ENCODE measurements around the gene MAP4K5. TPM values are rescaled to one million over a fixed set of nuclear protein-coding genes. Genes with fewer than 3 reads are reported as not detected.

Gene MAP4K5
- total RNA-seq, 1 experiment from 2014 or later, result 42.8 TPM

DNA sequence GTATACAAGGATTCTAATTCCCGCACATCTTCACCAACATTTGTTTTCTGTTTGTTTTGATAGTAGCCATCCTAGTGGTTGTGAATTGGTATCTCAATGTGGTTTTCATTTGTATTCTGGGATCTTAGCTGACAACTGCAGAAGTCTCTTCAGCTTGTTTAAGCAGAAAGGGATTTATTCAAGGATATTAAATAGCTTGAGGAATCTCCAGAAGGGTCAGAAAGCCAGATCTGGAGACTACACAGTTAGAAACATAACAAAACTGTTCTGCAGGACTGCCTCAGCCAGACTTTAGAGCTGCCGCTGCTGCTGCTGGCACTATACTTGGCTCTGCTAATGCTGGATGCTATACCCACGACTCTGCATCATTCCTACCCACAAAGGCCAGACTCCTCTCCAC lies 122.3 kb downstream of the MAP4K5 start (continued):
- no peak for TF ChIP-seq ELF4 (CRISPR knock-in tag; IDR thresholded peaks at IDR 0.05; ENCODE audit: low read depth)

DNA sequence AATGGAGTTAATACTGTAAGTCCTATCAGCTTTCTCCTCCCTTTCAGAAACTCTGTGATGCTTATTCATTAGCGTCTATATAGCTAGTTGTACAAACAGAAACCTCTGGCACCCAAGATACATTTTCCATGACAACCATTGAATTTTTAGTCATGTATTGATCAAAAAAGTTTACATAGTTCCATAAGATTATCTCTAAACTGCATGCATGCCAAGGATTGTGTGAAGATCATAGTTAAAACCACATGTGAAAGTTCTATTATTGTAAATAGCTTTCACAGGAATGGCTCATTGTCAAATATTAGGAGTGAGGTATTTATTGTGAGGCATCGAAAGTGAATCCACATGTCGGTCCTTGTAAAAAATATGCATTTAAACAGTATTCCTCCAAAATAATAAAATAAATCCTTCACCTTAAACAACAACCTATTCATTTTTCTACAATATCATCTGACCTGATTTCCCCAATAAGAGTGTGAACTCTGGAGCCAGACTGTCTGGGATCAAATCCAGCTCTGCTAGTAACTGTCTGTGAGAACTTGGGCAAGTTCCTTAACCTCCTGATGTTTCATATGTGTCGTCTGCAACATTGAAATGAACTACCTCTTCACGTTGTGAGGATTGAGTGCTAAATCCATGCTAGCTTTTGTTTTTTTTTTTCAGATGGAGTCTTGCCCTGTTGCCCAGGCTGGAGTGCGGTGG lies 125.1 kb downstream of the MAP4K5 start:
- ATAC-seq, result no peak
- CTCF ChIA-PET, result interaction anchor here (1.6 kb wide), 1 partner anchor 89 kb away, joined by 4 read pairs; no protein-coding TSS in a partner anchor
- Mint-ChIP-seq H3K27ac (no peak overlapping the region), H3K4me3 (no peak overlapping the region), H3K36me3 (peaks cover under 1% of the 10 kb centered on the region), H3K9me3 (peaks cover 19% of the 10 kb centered on the region), H3K4me1 (peaks cover 19% of the 10 kb centered on the region), H3K27me3 (ENCODE audit: low read depth) (no peaks in the 10 kb centered on the region)
- DNase-seq (ENCODE audit: low spot score), result no peak
- POLR2A ChIA-PET, result no interaction called here
- TF ChIP-seq CBFB (CRISPR knock-in tag; IDR thresholded peaks at IDR 0.05; ENCODE audit: low read depth) (no peak), ZNF671 (CRISPR knock-in tag; IDR thresholded peaks at IDR 0.05) (no peak), RELA (CRISPR knock-in tag; IDR thresholded peaks at IDR 0.05; ENCODE audit: borderline replicate concordance) (no peak), ZMAT4 (CRISPR knock-in tag; IDR thresholded peaks at IDR 0.05) (no peak), ZNF121 (CRISPR knock-in tag; IDR thresholded peaks at IDR 0.05) (no peak), ZNF512 (CRISPR knock-in tag; IDR thresholded peaks at IDR 0.05; ENCODE audit: borderline replicate concordance) (no peak), ARID4B (CRISPR knock-in tag; IDR thresholded peaks at IDR 0.05; ENCODE audit: borderline replicate concordance) (no peak), OVOL2 (CRISPR knock-in tag; IDR thresholded peaks at IDR 0.05; ENCODE audit: borderline replicate concordance) (no peak), USF1 (CRISPR knock-in tag; IDR thresholded peaks at IDR 0.05) (no peak), ZNF138 (CRISPR knock-in tag; conservative IDR thresholded peaks at IDR 0.05) (no peak), GRHL2 (CRISPR knock-in tag; IDR thresholded peaks at IDR 0.05; ENCODE audit: insufficient replicate concordance, severe bottlenecking) (no peak), ZNF317 (CRISPR knock-in tag; IDR thresholded peaks at IDR 0.05; ENCODE audit: borderline replicate concordance, low read depth) (no peak)
- TF ChIP-seq, protein P1, sequence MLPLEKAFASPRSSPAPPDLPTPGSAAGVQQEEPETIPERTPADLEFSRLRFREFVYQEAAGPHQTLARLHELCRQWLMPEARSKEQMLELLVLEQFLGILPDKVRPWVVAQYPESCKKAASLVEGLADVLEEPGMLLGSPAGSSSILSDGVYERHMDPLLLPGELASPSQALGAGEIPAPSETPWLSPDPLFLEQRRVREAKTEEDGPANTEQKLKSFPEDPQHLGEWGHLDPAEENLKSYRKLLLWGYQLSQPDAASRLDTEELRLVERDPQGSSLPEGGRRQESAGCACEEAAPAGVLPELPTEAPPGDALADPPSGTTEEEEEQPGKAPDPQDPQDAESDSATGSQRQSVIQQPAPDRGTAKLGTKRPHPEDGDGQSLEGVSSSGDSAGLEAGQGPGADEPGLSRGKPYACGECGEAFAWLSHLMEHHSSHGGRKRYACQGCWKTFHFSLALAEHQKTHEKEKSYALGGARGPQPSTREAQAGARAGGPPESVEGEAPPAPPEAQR (CRISPR knock-in tag; IDR thresholded peaks at IDR 0.05), result no peak
- TF ChIP-seq, protein P2, sequence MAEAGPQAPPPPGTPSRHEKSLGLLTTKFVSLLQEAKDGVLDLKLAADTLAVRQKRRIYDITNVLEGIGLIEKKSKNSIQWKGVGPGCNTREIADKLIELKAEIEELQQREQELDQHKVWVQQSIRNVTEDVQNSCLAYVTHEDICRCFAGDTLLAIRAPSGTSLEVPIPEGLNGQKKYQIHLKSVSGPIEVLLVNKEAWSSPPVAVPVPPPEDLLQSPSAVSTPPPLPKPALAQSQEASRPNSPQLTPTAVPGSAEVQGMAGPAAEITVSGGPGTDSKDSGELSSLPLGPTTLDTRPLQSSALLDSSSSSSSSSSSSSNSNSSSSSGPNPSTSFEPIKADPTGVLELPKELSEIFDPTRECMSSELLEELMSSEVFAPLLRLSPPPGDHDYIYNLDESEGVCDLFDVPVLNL (CRISPR knock-in tag; IDR thresholded peaks at IDR 0.05; ENCODE audit: borderline replicate concordance, low read depth), result no peak
- TF ChIP-seq, protein P3, sequence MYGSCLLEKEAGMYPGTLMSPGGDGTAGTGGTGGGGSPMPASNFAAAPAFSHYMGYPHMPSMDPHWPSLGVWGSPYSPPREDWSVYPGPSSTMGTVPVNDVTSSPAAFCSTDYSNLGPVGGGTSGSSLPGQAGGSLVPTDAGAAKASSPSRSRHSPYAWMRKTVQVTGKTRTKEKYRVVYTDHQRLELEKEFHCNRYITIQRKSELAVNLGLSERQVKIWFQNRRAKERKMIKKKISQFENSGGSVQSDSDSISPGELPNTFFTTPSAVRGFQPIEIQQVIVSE (CRISPR knock-in tag; IDR thresholded peaks at IDR 0.05; ENCODE audit: borderline replicate concordance), result no peak
- TF ChIP-seq, protein P4, sequence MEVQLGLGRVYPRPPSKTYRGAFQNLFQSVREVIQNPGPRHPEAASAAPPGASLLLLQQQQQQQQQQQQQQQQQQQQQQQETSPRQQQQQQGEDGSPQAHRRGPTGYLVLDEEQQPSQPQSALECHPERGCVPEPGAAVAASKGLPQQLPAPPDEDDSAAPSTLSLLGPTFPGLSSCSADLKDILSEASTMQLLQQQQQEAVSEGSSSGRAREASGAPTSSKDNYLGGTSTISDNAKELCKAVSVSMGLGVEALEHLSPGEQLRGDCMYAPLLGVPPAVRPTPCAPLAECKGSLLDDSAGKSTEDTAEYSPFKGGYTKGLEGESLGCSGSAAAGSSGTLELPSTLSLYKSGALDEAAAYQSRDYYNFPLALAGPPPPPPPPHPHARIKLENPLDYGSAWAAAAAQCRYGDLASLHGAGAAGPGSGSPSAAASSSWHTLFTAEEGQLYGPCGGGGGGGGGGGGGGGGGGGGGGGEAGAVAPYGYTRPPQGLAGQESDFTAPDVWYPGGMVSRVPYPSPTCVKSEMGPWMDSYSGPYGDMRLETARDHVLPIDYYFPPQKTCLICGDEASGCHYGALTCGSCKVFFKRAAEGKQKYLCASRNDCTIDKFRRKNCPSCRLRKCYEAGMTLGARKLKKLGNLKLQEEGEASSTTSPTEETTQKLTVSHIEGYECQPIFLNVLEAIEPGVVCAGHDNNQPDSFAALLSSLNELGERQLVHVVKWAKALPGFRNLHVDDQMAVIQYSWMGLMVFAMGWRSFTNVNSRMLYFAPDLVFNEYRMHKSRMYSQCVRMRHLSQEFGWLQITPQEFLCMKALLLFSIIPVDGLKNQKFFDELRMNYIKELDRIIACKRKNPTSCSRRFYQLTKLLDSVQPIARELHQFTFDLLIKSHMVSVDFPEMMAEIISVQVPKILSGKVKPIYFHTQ (CRISPR knock-in tag; IDR thresholded peaks at IDR 0.05), result no peak
- TF ChIP-seq, protein P5, sequence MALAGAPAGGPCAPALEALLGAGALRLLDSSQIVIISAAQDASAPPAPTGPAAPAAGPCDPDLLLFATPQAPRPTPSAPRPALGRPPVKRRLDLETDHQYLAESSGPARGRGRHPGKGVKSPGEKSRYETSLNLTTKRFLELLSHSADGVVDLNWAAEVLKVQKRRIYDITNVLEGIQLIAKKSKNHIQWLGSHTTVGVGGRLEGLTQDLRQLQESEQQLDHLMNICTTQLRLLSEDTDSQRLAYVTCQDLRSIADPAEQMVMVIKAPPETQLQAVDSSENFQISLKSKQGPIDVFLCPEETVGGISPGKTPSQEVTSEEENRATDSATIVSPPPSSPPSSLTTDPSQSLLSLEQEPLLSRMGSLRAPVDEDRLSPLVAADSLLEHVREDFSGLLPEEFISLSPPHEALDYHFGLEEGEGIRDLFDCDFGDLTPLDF (CRISPR knock-in tag; IDR thresholded peaks at IDR 0.05), result no peak
